HG02885 (cell line): ENCODE data around the gene ASXL2.
"Not testable (repeated sequence)": the region's sequence is repeated elsewhere in the genome, so short reads cannot be mapped to it uniquely, and the experiment has no call there.

Experiments
- ATAC-seq: cut with Tn5 transposase; IDR thresholded peaks from one replicate; pipeline ENCODE4 v1.9.1; 2021; ENCODE audit warnings: mild to moderate bottlenecking; ENCODE audit not compliant: unreplicated experiment, poor library complexity

The ASXL2 gene

GRCh38 chr2:25742501-25742900 lies 135.8 kb downstream of the ASXL2 start:
- ATAC-seq = no peak

DNA sequence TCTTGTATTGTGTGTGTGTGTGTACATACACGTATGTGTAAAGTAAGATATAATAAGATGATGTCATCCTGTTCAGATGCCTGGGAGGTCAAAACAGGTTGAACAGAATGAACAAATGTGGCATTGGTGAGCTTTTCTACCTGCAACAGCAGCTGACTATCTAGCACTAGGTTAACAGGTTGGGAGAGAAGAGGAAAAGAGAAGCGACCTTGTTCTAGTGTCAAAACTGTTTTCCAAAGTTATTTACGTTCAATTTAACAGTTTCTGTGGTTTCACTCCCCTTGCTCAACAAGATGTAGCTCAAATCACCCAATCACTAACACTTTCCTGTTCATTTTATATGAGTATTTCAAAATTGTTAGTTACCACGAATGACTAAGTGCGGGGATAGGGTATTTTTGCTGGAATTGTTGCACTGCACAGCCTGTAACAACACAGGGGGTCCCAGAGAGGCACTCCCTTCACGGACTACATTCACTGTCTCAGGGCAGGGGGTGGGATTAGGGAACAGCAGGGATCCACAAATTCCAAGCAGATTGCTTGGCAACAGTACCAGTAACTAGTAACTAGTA lies 137.4 kb downstream of the ASXL2 start:
- ATAC-seq = no peak

GRCh38 chr2:25738383-25739343 lies 139.6 kb downstream of the ASXL2 start:
- no peak for ATAC-seq

DNA sequence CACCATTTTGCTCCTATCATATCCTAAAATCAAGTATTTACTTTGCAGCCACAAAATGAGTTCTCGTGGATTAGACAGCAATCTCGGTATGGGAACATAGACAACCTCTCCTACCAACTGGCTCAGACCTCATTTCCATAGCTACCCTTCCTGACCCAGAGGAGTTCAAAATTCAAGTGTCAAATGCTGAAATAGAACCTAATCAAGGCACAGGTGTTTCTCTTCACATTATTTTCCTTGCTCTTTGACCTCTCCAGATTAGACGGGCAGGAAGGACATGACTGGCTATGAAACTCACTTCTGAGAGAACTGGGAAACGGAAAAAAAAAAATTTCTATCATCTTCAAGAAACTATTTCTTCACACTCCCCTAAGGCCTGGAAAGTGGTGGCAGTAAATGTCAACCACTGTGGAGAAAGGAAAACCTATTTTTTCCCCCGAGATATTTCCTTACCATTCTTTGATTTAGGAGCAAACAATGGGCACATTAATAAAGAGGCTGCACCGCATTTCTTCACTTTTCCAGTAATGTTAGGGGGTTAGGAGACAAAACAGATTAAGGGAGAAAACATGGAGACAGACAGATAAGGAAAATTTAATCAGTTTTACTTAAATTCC lies 141.3 kb downstream of the ASXL2 start:
- ATAC-seq = no peak

- ATAC-seq = no peak
Observed at GRCh38 chr2:25735835-25736234, 142.5 kb downstream of the ASXL2 start.

DNA sequence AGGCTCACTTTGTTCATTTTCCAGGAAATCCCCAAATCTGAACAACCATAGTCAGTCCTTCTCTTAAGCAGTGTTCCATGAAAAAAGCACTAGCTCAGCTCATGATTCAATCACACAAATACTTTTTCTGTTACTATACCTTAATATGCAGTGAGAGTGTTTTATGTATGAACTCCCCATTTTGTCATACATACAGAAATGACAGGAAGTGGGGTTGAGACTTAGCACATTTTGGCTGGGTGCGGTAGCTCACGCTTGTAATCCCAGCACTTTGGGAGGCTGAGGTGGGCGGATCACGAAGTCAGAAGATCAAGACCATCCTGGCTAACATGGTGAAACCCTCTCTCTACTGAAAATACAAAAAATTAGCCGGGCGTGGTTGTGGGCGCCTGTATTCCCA lies 149.7 kb downstream of the ASXL2 start:
- no peak for ATAC-seq

- ATAC-seq = no peak
Observed at GRCh38 chr2:25726522-25726921, 151.8 kb downstream of the ASXL2 start.

GRCh38 chr2:25725877-25726276 lies 152.4 kb downstream of the ASXL2 start:
- ATAC-seq = no peak

DNA sequence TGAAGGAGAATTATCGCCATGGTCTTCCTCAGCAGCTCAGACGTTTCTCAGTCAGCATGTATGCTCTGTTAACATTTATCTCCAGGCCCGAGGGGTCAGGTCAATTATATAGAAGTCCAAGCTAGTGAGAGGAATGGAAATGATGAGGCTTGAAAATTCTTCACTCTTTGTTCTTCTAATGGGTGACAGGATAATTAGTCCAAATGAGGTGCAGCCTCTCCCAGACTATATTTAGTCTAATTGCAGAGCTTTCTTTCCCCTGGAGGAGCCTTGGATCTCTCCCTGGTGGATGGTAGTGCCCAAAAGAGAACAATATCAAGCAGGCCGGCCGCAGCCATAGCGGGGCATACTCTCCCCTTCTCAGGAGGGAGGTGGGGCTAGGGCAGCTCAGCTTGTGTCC lies 153.5 kb downstream of the ASXL2 start:
- no peak for ATAC-seq

DNA sequence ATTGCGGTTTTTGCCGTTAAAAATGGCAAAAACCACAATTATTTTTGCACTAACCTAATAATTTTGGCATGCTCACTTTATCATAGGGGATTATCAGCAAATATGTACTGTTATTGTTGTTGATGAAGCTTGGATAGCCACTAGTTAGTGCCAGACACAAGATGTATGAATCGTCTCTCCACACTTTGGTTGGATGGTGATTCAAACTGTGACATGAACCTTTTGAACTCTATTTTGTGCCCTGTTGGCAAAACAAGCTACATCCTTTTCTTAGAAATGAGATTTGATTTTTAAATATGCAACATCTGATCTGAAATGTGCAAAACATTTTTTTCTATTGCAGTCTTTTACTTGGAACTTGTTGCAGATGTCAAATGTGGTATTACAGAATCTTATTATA lies 156.1 kb downstream of the ASXL2 start:
- ATAC-seq = no peak

- no peak for ATAC-seq
Observed at GRCh38 chr2:25720575-25720974, 157.7 kb downstream of the ASXL2 start.

DNA sequence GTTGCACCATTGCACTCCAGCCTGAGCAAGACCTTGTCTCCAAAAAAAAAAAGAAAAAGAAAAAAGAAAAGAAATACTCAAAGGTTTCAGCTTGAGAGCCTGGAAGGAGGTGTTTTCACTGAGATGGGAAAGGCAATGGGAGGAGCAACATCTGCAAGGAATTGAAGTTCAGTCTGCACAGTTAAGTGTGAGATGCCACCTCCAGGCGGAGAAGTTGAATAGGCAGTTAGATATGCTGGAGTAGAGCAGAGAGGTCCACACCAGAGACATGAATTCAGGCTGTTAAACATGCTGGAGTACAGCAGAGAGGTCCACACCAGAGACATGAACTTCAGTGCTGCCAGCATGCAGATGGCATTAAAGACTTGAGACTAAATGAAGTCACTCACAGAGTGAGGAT lies 163.5 kb downstream of the ASXL2 start:
- no peak for ATAC-seq

GRCh38 chr2:25712455-25712854 lies 165.8 kb downstream of the ASXL2 start:
- no peak for ATAC-seq

DNA sequence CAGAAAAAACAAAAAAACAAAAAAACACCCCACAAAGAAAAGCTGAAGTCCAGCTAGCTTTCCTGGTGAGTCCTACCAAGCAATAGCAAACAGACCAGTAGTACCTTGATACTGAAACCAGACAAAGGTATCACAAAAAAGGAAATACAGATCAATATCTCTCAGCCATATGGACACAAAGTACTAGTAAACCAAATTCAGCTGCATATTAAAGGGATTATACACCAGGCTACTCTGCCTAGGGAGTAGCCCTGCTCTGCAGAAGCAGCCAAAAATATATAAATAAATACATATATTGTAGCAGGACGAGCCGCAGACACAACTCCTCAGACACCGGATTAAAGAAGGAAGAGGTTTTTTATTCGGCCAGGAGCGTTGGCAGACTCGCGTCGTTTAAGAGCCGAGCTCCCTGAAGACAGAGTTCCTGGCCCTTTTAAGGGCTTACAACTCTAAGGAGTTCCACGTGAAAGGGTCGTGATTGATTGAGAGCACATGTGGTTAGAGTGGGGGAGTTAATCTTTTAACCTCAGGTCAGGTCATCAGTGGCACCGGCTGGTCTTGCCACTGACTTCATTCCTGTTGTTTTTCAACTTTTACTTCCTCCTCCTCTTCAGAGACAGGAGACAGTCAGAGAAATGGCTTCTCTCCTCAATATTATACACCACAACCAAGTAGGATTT lies 166.5 kb downstream of the ASXL2 start:
- ATAC-seq = no peak

- no peak for ATAC-seq
Observed at GRCh38 chr2:25710750-25711149, 167.5 kb downstream of the ASXL2 start.

DNA sequence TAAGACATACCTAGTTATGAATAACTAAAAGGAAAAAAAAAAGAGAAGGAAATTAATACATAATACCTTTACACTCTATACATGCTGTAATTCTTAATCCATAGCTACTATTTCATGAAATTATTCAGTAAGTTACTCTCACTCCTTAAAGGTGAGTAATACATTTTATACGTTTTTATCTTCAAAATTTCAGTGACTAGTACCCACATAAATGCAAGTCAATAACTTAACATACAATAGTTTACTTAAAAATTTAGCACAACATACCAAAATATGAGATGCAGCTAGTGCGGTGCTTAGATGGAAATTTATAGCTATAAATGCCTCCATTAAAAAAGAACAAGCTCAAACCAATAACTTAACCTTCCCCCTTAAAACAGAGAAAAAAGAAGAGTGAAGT lies 168.9 kb downstream of the ASXL2 start:
- no peak for ATAC-seq

- no peak for ATAC-seq
Observed at GRCh38 chr2:25707927-25708590, 170.2 kb downstream of the ASXL2 start.

- ATAC-seq = not testable (repeated sequence)
Observed at GRCh38 chr2:25705575-25705974, 172.7 kb downstream of the ASXL2 start.

- no peak for ATAC-seq
Observed at GRCh38 chr2:25701801-25702200, 176.5 kb downstream of the ASXL2 start.

DNA sequence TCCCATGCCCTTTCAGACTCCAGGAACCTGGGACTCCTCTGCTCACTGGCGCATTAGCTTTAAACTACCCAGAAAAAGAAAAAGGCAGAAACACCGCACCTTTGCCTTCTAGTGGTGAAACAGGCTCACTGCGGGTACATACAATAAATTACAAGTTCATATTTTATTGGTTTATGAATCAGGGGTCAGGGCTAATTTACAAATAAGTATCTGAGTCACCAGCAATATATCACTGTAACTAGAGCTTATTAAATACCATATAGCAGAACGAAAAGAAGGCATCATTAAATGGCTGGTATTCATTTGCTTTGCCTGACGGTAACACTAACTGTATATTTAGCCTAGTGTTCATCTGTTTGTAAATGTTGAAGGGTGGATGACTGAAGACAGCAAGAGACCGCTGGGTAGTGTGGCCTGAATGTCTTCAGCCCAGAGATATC lies 178.0 kb downstream of the ASXL2 start:
- ATAC-seq = no peak
